SK-N-SH treated with all-trans-retinoic acid at 6 μM for 48 hours (cell line): Measurements from ENCODE around the gene TBC1D26.
"Not testable (repeated sequence)": the region's sequence is repeated elsewhere in the genome, so short reads cannot be mapped to it uniquely, and the experiment has no call there.

ENCODE experiments used
- ATAC-seq: fragments of 200-7000 bp; cut with Tn5 transposase; 3 replicates; pipeline ENCODE4 v1.9.1; 2020; ENCODE audit warnings: mild to moderate bottlenecking, moderate library complexity
- ARNTL ChIP-seq: fragments of 450-650 bp; formaldehyde crosslinking; IDR thresholded peaks from 2 replicates; pipeline ENCODE4 v1.5.0; 2020; ENCODE audit warnings: low read depth, mild to moderate bottlenecking, moderate library complexity, borderline replicate concordance
- CREB5 ChIP-seq: fragments of 250-450 bp; sonication (Bioruptor Pico); IDR thresholded peaks from 2 replicates; pipeline ENCODE4 v1.5.1; 2020; ENCODE audit warnings: low read depth, mild to moderate bottlenecking, moderate library complexity
- CSDC2 ChIP-seq: fragments of 250-450 bp; sonication (Bioruptor Pico); IDR thresholded peaks from 2 replicates; pipeline ENCODE4 v1.5.0; 2020; ENCODE audit warnings: mild to moderate bottlenecking, moderate library complexity
- CSRNP3 ChIP-seq: fragments of 250-450 bp; sonication (Bioruptor Pico); IDR thresholded peaks from 2 replicates; pipeline ENCODE4 v1.5.1; 2021; ENCODE audit warnings: mild to moderate bottlenecking, moderate library complexity
- ESRRG ChIP-seq: fragments of 250-450 bp; sonication (Bioruptor Pico); IDR thresholded peaks from 2 replicates; pipeline ENCODE4 v1.6.1; 2021; ENCODE audit warnings: mild to moderate bottlenecking
- ISL1 ChIP-seq: fragments of 250-450 bp; sonication (Bioruptor Pico); IDR thresholded peaks from 2 replicates; pipeline ENCODE4 v2.1.2; 2022; ENCODE audit warnings: mild to moderate bottlenecking, moderate library complexity
- OSR1 ChIP-seq: fragments of 250-450 bp; sonication (Bioruptor Pico); IDR thresholded peaks from 2 replicates; pipeline ENCODE4 v1.8.0; 2022; ENCODE audit warnings: moderate library complexity, mild to moderate bottlenecking, inconsistent platforms
- POU6F1 ChIP-seq: fragments of 250-450 bp; sonication (Bioruptor Pico); IDR thresholded peaks from 2 replicates; pipeline ENCODE4 v1.8.0; 2021; ENCODE audit warnings: low read depth, mild to moderate bottlenecking, moderate library complexity, borderline replicate concordance
- PPARA ChIP-seq: fragments of 250-450 bp; sonication (Bioruptor Pico); IDR thresholded peaks from 2 replicates; pipeline ENCODE4 v1.5.0; 2020; ENCODE audit warnings: mild to moderate bottlenecking, borderline replicate concordance
- SNAI2 ChIP-seq: fragments of 250-450 bp; sonication (Bioruptor Pico); IDR thresholded peaks from 2 replicates; pipeline ENCODE4 v1.5.0; 2020; ENCODE audit warnings: mild to moderate bottlenecking, moderate library complexity
- TCF4 ChIP-seq: fragments of 250-450 bp; sonication (Bioruptor Pico); IDR thresholded peaks from 2 replicates; pipeline ENCODE4 v1.8.0; 2021; ENCODE audit warnings: mild to moderate bottlenecking, moderate library complexity, borderline replicate concordance
- TOX ChIP-seq: fragments of 250-450 bp; sonication (Bioruptor Pico); IDR thresholded peaks from 2 replicates; pipeline ENCODE4 v1.8.0; 2021; ENCODE audit warnings: mild to moderate bottlenecking, moderate library complexity, borderline replicate concordance
- TSHZ2 ChIP-seq: fragments of 250-450 bp; sonication (Bioruptor Pico); IDR thresholded peaks from 2 replicates; pipeline ENCODE4 v1.5.0; 2020; ENCODE audit warnings: mild to moderate bottlenecking, moderate library complexity
- ZFP3 ChIP-seq: fragments of 250-450 bp; sonication (Bioruptor Pico); IDR thresholded peaks from 2 replicates; pipeline ENCODE4 v1.5.0; 2020; ENCODE audit warnings: mild to moderate bottlenecking, moderate library complexity
- ZFP30 ChIP-seq: fragments of 450-650 bp; formaldehyde crosslinking; IDR thresholded peaks from 2 replicates; pipeline ENCODE4 v1.5.0; 2022; ENCODE audit warnings: mild to moderate bottlenecking, moderate library complexity
- ZNF565 ChIP-seq: fragments of 450-650 bp; formaldehyde crosslinking; conservative IDR thresholded peaks from 2 replicates; pipeline ENCODE4 v1.5.0; 2020; ENCODE audit warnings: low read depth, mild to moderate bottlenecking, moderate library complexity
- ZNF8 ChIP-seq: fragments of 450-650 bp; formaldehyde crosslinking; IDR thresholded peaks from 2 replicates; pipeline ENCODE4 v1.5.0; 2020; ENCODE audit warnings: mild to moderate bottlenecking, moderate library complexity

Gene TBC1D26

GRCh38 chr17:15742051-15742795 is 10.1 kb downstream of the TBC1D26 start (continued):
- TF ChIP-seq TSHZ2 (CRISPR knock-in tag) (no peak), ZFP3 (no peak), CREB5 (CRISPR knock-in tag) (no peak), SNAI2 (CRISPR knock-in tag) (no peak)

GRCh38 chr17:15742921-15743320 is 10.8 kb downstream of the TBC1D26 start:
- ATAC-seq: no peak
- TF ChIP-seq CSRNP3 (no peak), TOX (CRISPR knock-in tag) (no peak), CSDC2 (CRISPR knock-in tag) (no peak)

GRCh38 chr17:15744074-15744676 is 12.1 kb downstream of the TBC1D26 start:
- no peak for TF ChIP-seq POU6F1 (CRISPR knock-in tag)
- no peak for TF ChIP-seq PPARA
- no peak for TF ChIP-seq ARNTL (CRISPR knock-in tag)
- no peak for TF ChIP-seq ZFP30 (CRISPR knock-in tag)
- no peak for TF ChIP-seq OSR1 (CRISPR knock-in tag)
- no peak for ATAC-seq

GRCh38 chr17:15744885-15745284 is 12.8 kb downstream of the TBC1D26 start:
- TF ChIP-seq SNAI2 (CRISPR knock-in tag) (no peak), ZNF8 (CRISPR knock-in tag) (no peak), CSRNP3 (no peak), TCF4 (CRISPR knock-in tag) (no peak), ESRRG (CRISPR knock-in tag) (no peak), ZNF565 (CRISPR knock-in tag) (no peak), CSDC2 (CRISPR knock-in tag) (no peak), ISL1 (CRISPR knock-in tag) (0 out of 2 replicates have a peak, but pooled peaks have one; percentile 18), CREB5 (CRISPR knock-in tag) (no peak)
- ATAC-seq: no peak

- not testable (repeated sequence) for ATAC-seq
These were observed 17.3 kb downstream of the TBC1D26 start for GRCh38 chr17:15749403-15749802.

GRCh38 chr17:15768865-15769533 is 36.9 kb downstream of the TBC1D26 start:
- ATAC-seq: peak; percentile 91

GRCh38 chr17:15770679-15771078 is 38.6 kb downstream of the TBC1D26 start:
- not testable (repeated sequence) for ATAC-seq
